IMR-90 (cell line): Measurements from ENCODE around the gene IRAK3. TPM values are rescaled to one million over a fixed set of nuclear protein-coding genes. Genes with fewer than 3 reads are reported as not detected.

Source experiments
- ATAC-seq: fragments of 200-7000 bp; cut with Tn5 transposase; 2 replicates; pipeline ENCODE4 v1.9.1; 2020; ENCODE audit warnings: low read depth, mild to moderate bottlenecking, moderate library complexity
- BruUV-seq: library from RNA; stranded (reverse); fragments of 400-500 nt; replicated peaks from 2 replicates; lab custom pipeline; 2021; lab: Mats Ljungman, UMichigan
- CTCF ChIA-PET: fragments of 300-600 bp; formaldehyde crosslinking; extraction: SDS; loops from one replicate; lab custom pipeline; 2021; ENCODE audit warnings: antibody characterized with exemption; lab: Yijun Ruan, JAX
- POLR2A ChIA-PET: fragments of 300-600 bp; sonication (Branson Sonifier 250); formaldehyde crosslinking; loops from one replicate; lab custom pipeline; 2022; ENCODE audit warnings: antibody characterized with exemption; ENCODE audit not compliant: unreplicated experiment; lab: Charles Lee
- DNase-seq: peaks from one replicate; pipeline ENCODE4 v3.0.0; 2013
- H2AFZ ChIP-seq: replicated peaks from 2 replicates; pipeline ENCODE3; 2013; ENCODE audit warnings: low read length, mild to moderate bottlenecking; ENCODE audit not compliant: poor library complexity
- H2AK5ac ChIP-seq: 2 replicates; pipeline ENCODE4 v1.6.1; 2013; ENCODE audit warnings: low read depth, low read length, inconsistent platforms
- H2AK9ac ChIP-seq: replicated peaks from 2 replicates; pipeline ENCODE3; 2013; ENCODE audit warnings: mild to moderate bottlenecking, low read depth, low read length, moderate library complexity; ENCODE audit not compliant: poor library complexity
- H2BK120ac ChIP-seq: 2 replicates; pipeline ENCODE4 v1.6.1; 2013; ENCODE audit warnings: low read depth, low read length, inconsistent platforms
- H2BK15ac ChIP-seq: 3 replicates; pipeline ENCODE4 v1.6.1; 2013; ENCODE audit warnings: low read depth, low read length, inconsistent platforms
- H2BK20ac ChIP-seq: 2 replicates; pipeline ENCODE4 v1.6.1; 2013; ENCODE audit warnings: low read depth, mild to moderate bottlenecking, inconsistent platforms, low read length, moderate library complexity
- H2BK5ac ChIP-seq: 2 replicates; pipeline ENCODE4 v1.6.1; 2013; ENCODE audit warnings: mild to moderate bottlenecking, low read depth, low read length, inconsistent platforms; ENCODE audit not compliant: poor library complexity, severe bottlenecking
- H3K14ac ChIP-seq: replicated peaks from 2 replicates; pipeline ENCODE4 v1.6.1; 2013; ENCODE audit warnings: low read depth, low read length, inconsistent platforms
- H3K18ac ChIP-seq: 2 replicates; pipeline ENCODE4 v1.6.1; 2013; ENCODE audit warnings: low read depth, low read length, control low read depth
- H3K23ac ChIP-seq: 2 replicates; pipeline ENCODE4 v1.6.1; 2013; ENCODE audit warnings: low read depth, low read length, inconsistent platforms
- H3K27ac ChIP-seq: 2 replicates; pipeline ENCODE4 v1.5.1; 2013; ENCODE audit warnings: mild to moderate bottlenecking, control low read depth, low read length; ENCODE audit not compliant: insufficient read depth
- H3K27me3 ChIP-seq: 2 replicates; pipeline ENCODE4 v1.6.1; 2013; ENCODE audit warnings: low read length; ENCODE audit not compliant: control insufficient read depth, insufficient read depth
- H3K36me3 ChIP-seq: 2 replicates; pipeline ENCODE4 v1.6.1; 2013; ENCODE audit warnings: low read length, mixed read lengths; ENCODE audit not compliant: control insufficient read depth, insufficient read depth
- H3K4ac ChIP-seq: 2 replicates; pipeline ENCODE4 v1.6.1; 2013; ENCODE audit warnings: low read depth, low read length, inconsistent platforms
- H3K4me1 ChIP-seq: 2 replicates; pipeline ENCODE4 v1.6.1; 2013; ENCODE audit warnings: low read length, mixed read lengths; ENCODE audit not compliant: control insufficient read depth, insufficient read depth
- H3K4me2 ChIP-seq: 2 replicates; pipeline ENCODE4 v1.6.1; 2013; ENCODE audit warnings: low read depth, mild to moderate bottlenecking, control low read depth, low read length, moderate library complexity
- H3K4me3 ChIP-seq: 2 replicates; pipeline ENCODE4 v1.5.1; 2013; ENCODE audit warnings: low read depth, mild to moderate bottlenecking, control low read depth, low read length, moderate library complexity; ENCODE audit not compliant: insufficient read depth
- H3K56ac ChIP-seq: 2 replicates; pipeline ENCODE4 v1.6.1; 2013; ENCODE audit warnings: low read length, inconsistent platforms; ENCODE audit not compliant: insufficient read depth; ENCODE audit errors: extremely low read depth
- H3K79me1 ChIP-seq, 2 experiments: 2 replicates each; pipeline ENCODE4 v1.6.1; 2013; ENCODE audit warnings: low read length in 2 of 2, inconsistent platforms in 1 of 2, low read depth in 1 of 2
- H3K9ac ChIP-seq: 2 replicates; pipeline ENCODE4 v1.6.1; 2013; ENCODE audit warnings: low read depth, low read length, control low read depth
- H3K9me1 ChIP-seq: 2 replicates; pipeline ENCODE4 v1.6.1; 2013; ENCODE audit warnings: low read length, inconsistent platforms; ENCODE audit not compliant: insufficient read depth
- H3K9me3 ChIP-seq: 2 replicates; pipeline ENCODE4 v1.6.1; 2013; ENCODE audit warnings: low read length; ENCODE audit not compliant: control insufficient read depth, insufficient read depth
- H4K20me1 ChIP-seq: 2 replicates; pipeline ENCODE4 v1.6.1; 2013; ENCODE audit warnings: low read length, inconsistent platforms; ENCODE audit not compliant: insufficient read depth
- H4K5ac ChIP-seq: 2 replicates; pipeline ENCODE4 v1.6.1; 2013; ENCODE audit warnings: mild to moderate bottlenecking, low read depth, low read length, control low read depth
- H4K8ac ChIP-seq, 2 experiments: 2 replicates each; pipeline ENCODE4 v1.6.1; 2013; ENCODE audit warnings: low read depth in 2 of 2, low read length in 2 of 2, control low read depth in 1 of 2, inconsistent platforms in 1 of 2
- H4K91ac ChIP-seq: 2 replicates; pipeline ENCODE4 v1.6.1; 2013; ENCODE audit warnings: low read depth, low read length, inconsistent platforms; ENCODE audit not compliant: insufficient read depth
- BHLHE40 ChIP-seq: fragments of 150-350 bp; IDR thresholded peaks from 2 replicates; pipeline ENCODE4 v1.6.1; 2016; ENCODE audit warnings: mild to moderate bottlenecking, low read depth, low read length
- CEBPB ChIP-seq: IDR thresholded peaks from 2 replicates; pipeline ENCODE4 v1.6.1; 2012; ENCODE audit warnings: low read depth, low read length, improper control_type of control experiment
- CTCF ChIP-seq: conservative IDR thresholded peaks from 2 replicates; pipeline ENCODE4 v1.5.1; 2012; ENCODE audit warnings: mild to moderate bottlenecking, low read depth, low read length, improper control_type of control experiment
- ELK1 ChIP-seq: fragments of 150-350 bp; IDR thresholded peaks from 2 replicates; pipeline ENCODE4 v1.6.1; 2016; ENCODE audit warnings: low read depth, mild to moderate bottlenecking, low read length, moderate library complexity, borderline replicate concordance
- MAFK ChIP-seq: IDR thresholded peaks from 2 replicates; pipeline ENCODE4 v1.6.1; 2012; ENCODE audit warnings: low read depth, low read length, improper control_type of control experiment
- MXI1 ChIP-seq: IDR thresholded peaks from 2 replicates; pipeline ENCODE4 v1.6.1; 2012; ENCODE audit warnings: low read depth, mild to moderate bottlenecking, low read length, moderate library complexity, borderline replicate concordance
- RAD21 ChIP-seq: IDR thresholded peaks from 2 replicates; pipeline ENCODE4 v1.6.1; 2012; ENCODE audit warnings: low read length, improper control_type of control experiment
- SMC3 ChIP-seq: fragments of 150-350 bp; IDR thresholded peaks from 2 replicates; pipeline ENCODE4 v1.6.1; 2016; ENCODE audit warnings: low read depth, mild to moderate bottlenecking, antibody characterized with exemption, low read length, moderate library complexity
- USF2 ChIP-seq: fragments of 150-350 bp; IDR thresholded peaks from 2 replicates; pipeline ENCODE4 v1.6.1; 2017; ENCODE audit warnings: mild to moderate bottlenecking, antibody characterized with exemption, low read length, low read depth
- WGBS, 2 experiments: methylation state at CpG; one replicate each; pipeline versions ENCODE4 v1.1.5 to v1.1.7; 2013; ENCODE audit warnings: missing lambda C conversion rate in 2 of 2; ENCODE audit not compliant: insufficient read length in 1 of 2; ENCODE audit errors: extremely low coverage in 2 of 2; 5-methylcytosine and 5-hydroxymethylcytosine counted together
- dilution Hi-C: fragments of 300-500 bp; cut with HindIII; formaldehyde crosslinking; loops from one replicate; pipeline ENCODE4 v1.14.3; 2018; ENCODE audit warnings: low sequenced_read_pairs; ENCODE audit not compliant: unreplicated experiment
- in situ Hi-C: fragments of 300-500 bp; cut with MboI; formaldehyde crosslinking; loops from 3 replicates; pipeline ENCODE4 v1.14.3; 2019; ENCODE audit warnings: low sequenced_read_pairs, inconsistent platforms, mixed read lengths
- intact Hi-C: fragments of 100-400 bp; cut with micrococcal nuclease; formaldehyde crosslinking; loops from 2 replicates; pipeline ENCODE4 v1.10.0; 2022
- polyA plus RNA-seq, 3 experiments: library from polyadenylated mRNA; depleted of rRNA; stranded (reverse); fragments of >200 nt; gene quantifications; 2 replicates each; pipeline ENCODE4 v1.2.3, GENCODE V29; 2012; ENCODE audit warnings: low replicate concordance in 1 of 3
- total RNA-seq: library from RNA; depleted of rRNA; stranded (reverse); fragments of >200 nt; gene quantifications from 2 replicates; pipeline ENCODE4 v1.2.3, GENCODE V29; 2012

IRAK3 gene
- total and polyA plus RNA-seq, 2 of the 4 experiments (the other 2 are of a cell fraction), result 0.53 to 0.72 TPM

- Histone ChIP-seq H2AK5ac (no peak overlapping the region), H3K9me1 (no peaks in the 10 kb centered on the region), H3K56ac (no peak overlapping the region), H3K18ac (no peak overlapping the region), H3K4ac (no peak overlapping the region), H3K14ac (no peak overlapping the region), H2AFZ (no peak overlapping the region), H4K8ac (no peak overlapping the region), H4K20me1 (no peaks in the 10 kb centered on the region), H2BK5ac (no peak overlapping the region), H2BK15ac (no peak overlapping the region), H2BK20ac (no peak overlapping the region), H3K27me3 (peaks cover 13% of the 10 kb centered on the region), H4K5ac (no peak overlapping the region), H3K9ac (no peak overlapping the region), H3K9me3 (no peaks in the 10 kb centered on the region), H3K4me1 (no peaks in the 10 kb centered on the region), H4K91ac (no peak overlapping the region), H3K36me3 (no peaks in the 10 kb centered on the region), H3K4me3 (no peak overlapping the region), H2BK120ac (no peak overlapping the region), H3K79me1 (no peaks in the 10 kb centered on the region), H2AK9ac (no peak overlapping the region), H3K23ac (no peak overlapping the region), H3K27ac (no peak overlapping the region), H3K4me2 (no peak overlapping the region)
- no TSS peak for BruUV-seq
- DNase-seq (no peak), ATAC-seq (no peak)
- intact Hi-C loops, result no loop called here
- in situ Hi-C loops, result loop anchor here (10.0 kb wide), 2 partner anchors 132 to 442 kb away; no protein-coding TSS in a partner anchor
- CTCF ChIA-PET, result no interaction called here
- TF ChIP-seq MXI1 (no peak), CTCF (no peak), ELK1 (no peak), RAD21 (no peak), MAFK (no peak), CEBPB (no peak), SMC3 (no peak), BHLHE40 (no peak), USF2 (no peak)
- dilution Hi-C loops, result no loop called here
- WGBS, 2 experiments, result no CpG with 5 or more reads among the region's 3 CpGs
- POLR2A ChIA-PET, result no interaction called here
Measured at GRCh38 chr12:66272650-66273049, 83.6 kb downstream of the IRAK3 start.
